Stimulated activated CD4-positive, alpha-beta T cell treated with anti-CD3 and anti-CD28 coated beads, Interleukin-4, amount 100 ng/mL, for 48 hours (primary cell): Measurements from ENCODE around the gene KDELR1.

ENCODE experiments used
- DNase-seq, 2 donors: peaks; one replicate each; pipeline ENCODE4 v3.0.0-alpha.2; 2020; ENCODE audit warnings: low read depth in 2 of 2

Gene KDELR1

GRCh38 chr19:48391100-48392005 is at the start of gene KDELR1:
Gene KDELR1 (minus strand): TSS chr19:48391551. CDS start chr19:48391358, 193 bp downstream.
- peak; percentile 47 to 65 for DNase-seq

- DNase-seq = no peak
Observed at GRCh38 chr19:48436586-48436985, 45.2 kb upstream of the KDELR1 start.

GRCh38 chr19:48433337-48433736 is 42.0 kb upstream of the KDELR1 start:
- no peak for DNase-seq

GRCh38 chr19:48428670-48429069 is 37.3 kb upstream of the KDELR1 start:
- DNase-seq = no peak

- no peak for DNase-seq
Observed at GRCh38 chr19:48424694-48425219, 33.4 kb upstream of the KDELR1 start.

- DNase-seq = no peak
Observed at GRCh38 chr19:48421548-48421947, 30.2 kb upstream of the KDELR1 start.

- peak; percentile 63 to 75 for DNase-seq
Observed at GRCh38 chr19:48419158-48419920, 28.0 kb upstream of the KDELR1 start.

- DNase-seq = no peak
Observed at GRCh38 chr19:48418317-48419064, 27.1 kb upstream of the KDELR1 start.

- DNase-seq = no peak
Observed at GRCh38 chr19:48417421-48417820, 26.1 kb upstream of the KDELR1 start.

- no peak for DNase-seq
Observed at GRCh38 chr19:48415806-48416221, 24.5 kb upstream of the KDELR1 start.

- DNase-seq = peak; percentile 74 to 89
Observed at GRCh38 chr19:48415395-48415794, 24.0 kb upstream of the KDELR1 start.

- no peak for DNase-seq
Observed at GRCh38 chr19:48413879-48414587, 22.7 kb upstream of the KDELR1 start.

- no peak for DNase-seq
Observed at GRCh38 chr19:48405850-48406249, 14.5 kb upstream of the KDELR1 start.

GRCh38 chr19:48405010-48405659 is 13.8 kb upstream of the KDELR1 start:
- no peak for DNase-seq

- DNase-seq = no peak
Observed at GRCh38 chr19:48403606-48404005, 12.3 kb upstream of the KDELR1 start.

GRCh38 chr19:48401287-48401686 is 9.9 kb upstream of the KDELR1 start:
- DNase-seq = no peak

GRCh38 chr19:48400018-48400742 is 8.8 kb upstream of the KDELR1 start:
- DNase-seq = no peak

GRCh38 chr19:48398375-48399235 is 7.3 kb upstream of the KDELR1 start:
- DNase-seq = peak; percentile 82 to 93

GRCh38 chr19:48398102-48398374 is 6.7 kb upstream of the KDELR1 start:
- no peak for DNase-seq
